Measurements from ENCODE around the gene USP14. TPM values are rescaled to one million over a fixed set of nuclear protein-coding genes. Genes with fewer than 3 reads are reported as not detected.

The USP14 gene
- total RNA-seq, 1 experiment from 2014 or later: 72.4 TPM

GRCh38 chr18:135045-135444, 23.3 kb upstream of the USP14 start (continued):
- TF ChIP-seq GRHL2 (CRISPR knock-in tag; IDR thresholded peaks at IDR 0.05; ENCODE audit: insufficient replicate concordance, severe bottlenecking): no peak
- no peak for TF ChIP-seq CBFB (CRISPR knock-in tag; IDR thresholded peaks at IDR 0.05; ENCODE audit: low read depth)
- TF ChIP-seq, protein P1, sequence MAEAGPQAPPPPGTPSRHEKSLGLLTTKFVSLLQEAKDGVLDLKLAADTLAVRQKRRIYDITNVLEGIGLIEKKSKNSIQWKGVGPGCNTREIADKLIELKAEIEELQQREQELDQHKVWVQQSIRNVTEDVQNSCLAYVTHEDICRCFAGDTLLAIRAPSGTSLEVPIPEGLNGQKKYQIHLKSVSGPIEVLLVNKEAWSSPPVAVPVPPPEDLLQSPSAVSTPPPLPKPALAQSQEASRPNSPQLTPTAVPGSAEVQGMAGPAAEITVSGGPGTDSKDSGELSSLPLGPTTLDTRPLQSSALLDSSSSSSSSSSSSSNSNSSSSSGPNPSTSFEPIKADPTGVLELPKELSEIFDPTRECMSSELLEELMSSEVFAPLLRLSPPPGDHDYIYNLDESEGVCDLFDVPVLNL (CRISPR knock-in tag; IDR thresholded peaks at IDR 0.05; ENCODE audit: borderline replicate concordance, low read depth): no peak
- TF ChIP-seq ZNF532 (CRISPR knock-in tag; IDR thresholded peaks at IDR 0.05; ENCODE audit: borderline replicate concordance): no peak
- TF ChIP-seq, protein P2, sequence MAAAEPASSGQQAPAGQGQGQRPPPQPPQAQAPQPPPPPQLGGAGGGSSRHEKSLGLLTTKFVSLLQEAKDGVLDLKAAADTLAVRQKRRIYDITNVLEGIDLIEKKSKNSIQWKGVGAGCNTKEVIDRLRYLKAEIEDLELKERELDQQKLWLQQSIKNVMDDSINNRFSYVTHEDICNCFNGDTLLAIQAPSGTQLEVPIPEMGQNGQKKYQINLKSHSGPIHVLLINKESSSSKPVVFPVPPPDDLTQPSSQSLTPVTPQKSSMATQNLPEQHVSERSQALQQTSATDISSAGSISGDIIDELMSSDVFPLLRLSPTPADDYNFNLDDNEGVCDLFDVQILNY (CRISPR knock-in tag; IDR thresholded peaks at IDR 0.05): no peak

DNA sequence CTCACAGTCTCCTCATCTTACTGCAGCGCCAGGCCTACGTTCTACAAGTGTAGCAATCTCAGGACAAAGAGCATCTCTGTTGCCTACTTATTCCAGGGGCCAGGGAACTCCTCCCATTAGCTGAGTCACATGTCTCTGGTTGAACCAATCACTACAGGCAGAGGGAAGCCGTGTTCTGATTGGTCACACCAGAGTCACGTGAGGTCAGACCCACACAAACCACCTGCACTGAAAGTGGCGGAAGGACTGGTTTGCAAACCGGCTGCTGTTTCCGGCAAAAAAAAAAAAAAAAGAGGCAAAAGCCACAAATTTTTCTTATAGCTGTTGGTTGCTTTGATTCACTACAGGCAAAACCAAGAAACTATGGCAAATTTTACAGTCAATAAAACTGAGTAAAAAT, 21.9 kb upstream of the USP14 start:
- ATAC-seq (peak; percentile 30; the same call in 1 of the 2 replicates), DNase-seq (ENCODE audit: low spot score) (no peak)
- H3K4me3 Mint-ChIP-seq: no peak overlapping the region
- TF ChIP-seq MLX (CRISPR knock-in tag; IDR thresholded peaks at IDR 0.05) (no peak), ZNF317 (CRISPR knock-in tag; IDR thresholded peaks at IDR 0.05; ENCODE audit: borderline replicate concordance, low read depth) (no peak), ATF1 (CRISPR knock-in tag; IDR thresholded peaks at IDR 0.05) (no peak), USF1 (CRISPR knock-in tag; IDR thresholded peaks at IDR 0.05) (peak; percentile 51; the same call in 1 of the 2 replicates), ZNF219 (CRISPR knock-in tag; IDR thresholded peaks at IDR 0.05; ENCODE audit: borderline replicate concordance) (no peak), CBFB (CRISPR knock-in tag; IDR thresholded peaks at IDR 0.05; ENCODE audit: low read depth) (no peak), NR2C2 (CRISPR knock-in tag; IDR thresholded peaks at IDR 0.05) (no peak)
- TF ChIP-seq, protein P3, sequence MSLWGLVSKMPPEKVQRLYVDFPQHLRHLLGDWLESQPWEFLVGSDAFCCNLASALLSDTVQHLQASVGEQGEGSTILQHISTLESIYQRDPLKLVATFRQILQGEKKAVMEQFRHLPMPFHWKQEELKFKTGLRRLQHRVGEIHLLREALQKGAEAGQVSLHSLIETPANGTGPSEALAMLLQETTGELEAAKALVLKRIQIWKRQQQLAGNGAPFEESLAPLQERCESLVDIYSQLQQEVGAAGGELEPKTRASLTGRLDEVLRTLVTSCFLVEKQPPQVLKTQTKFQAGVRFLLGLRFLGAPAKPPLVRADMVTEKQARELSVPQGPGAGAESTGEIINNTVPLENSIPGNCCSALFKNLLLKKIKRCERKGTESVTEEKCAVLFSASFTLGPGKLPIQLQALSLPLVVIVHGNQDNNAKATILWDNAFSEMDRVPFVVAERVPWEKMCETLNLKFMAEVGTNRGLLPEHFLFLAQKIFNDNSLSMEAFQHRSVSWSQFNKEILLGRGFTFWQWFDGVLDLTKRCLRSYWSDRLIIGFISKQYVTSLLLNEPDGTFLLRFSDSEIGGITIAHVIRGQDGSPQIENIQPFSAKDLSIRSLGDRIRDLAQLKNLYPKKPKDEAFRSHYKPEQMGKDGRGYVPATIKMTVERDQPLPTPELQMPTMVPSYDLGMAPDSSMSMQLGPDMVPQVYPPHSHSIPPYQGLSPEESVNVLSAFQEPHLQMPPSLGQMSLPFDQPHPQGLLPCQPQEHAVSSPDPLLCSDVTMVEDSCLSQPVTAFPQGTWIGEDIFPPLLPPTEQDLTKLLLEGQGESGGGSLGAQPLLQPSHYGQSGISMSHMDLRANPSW (CRISPR knock-in tag; conservative IDR thresholded peaks at IDR 0.05; ENCODE audit: low read depth): no peak
- H3K27me3 Mint-ChIP-seq (ENCODE audit: low read depth): peaks cover 3% of the 10 kb centered on the region
- peaks cover 29% of the 10 kb centered on the region for H3K9me3 Mint-ChIP-seq
- POLR2A ChIA-PET: interaction anchor here (0.7 kb wide), 1 partner anchor 66 kb away, joined by 4 read pairs; no protein-coding TSS in a partner anchor
- peaks cover 5% of the 10 kb centered on the region; the same call in 1 of the 2 replicates for H3K4me1 Mint-ChIP-seq
- CTCF ChIA-PET: no interaction called here
- H3K36me3 Mint-ChIP-seq: peaks cover 8% of the 10 kb centered on the region; the same call in 1 of the 2 replicates
- H3K27ac Mint-ChIP-seq: no peak overlapping the region

All from WTC11 (cell line).